Cardiac fibroblast (primary cell): ENCODE data around the gene KCTD3.
A peak's percentile ranks its signal among the peaks of the same experiment; 100 is the strongest.

ENCODE experiments used
- DNase-seq, 2 donors: peaks; one replicate each; pipeline versions ENCODE4 v3.0.0 to v3.0.0-alpha.2; 2010; ENCODE audit warnings: low read depth in 2 of 2
- H3K4me3 ChIP-seq, 2 donors: replicated peaks in 1 of 2; 1 replicate in 1 of 2; 2 replicates in 1 of 2; pipeline ENCODE4 v1.5.1; 2011; ENCODE audit warnings: low read depth in 2 of 2, low read length in 2 of 2, mild to moderate bottlenecking in 2 of 2, moderate library complexity in 1 of 2
- CTCF ChIP-seq: IDR thresholded peaks from one replicate; pipeline ENCODE4 v1.5.1; 2011; ENCODE audit warnings: low read depth, mild to moderate bottlenecking, low read length, inconsistent platforms

KCTD3 gene

GRCh38 chr1:215590779-215591491 is 23.8 kb downstream of the KCTD3 start:
- no peak overlapping the region for H3K4me3 ChIP-seq
- DNase-seq = no peak
- TF ChIP-seq CTCF = no peak

GRCh38 chr1:215594640-215595039 is 27.5 kb downstream of the KCTD3 start:
- H3K4me3 ChIP-seq = no peak overlapping the region
- no peak for TF ChIP-seq CTCF
- DNase-seq = peak in 1 of 2 donors; percentile 22

- H3K4me3 ChIP-seq = no peak overlapping the region
- DNase-seq = no peak
- TF ChIP-seq CTCF = no peak
Measured at GRCh38 chr1:215595231-215595630, 28.1 kb downstream of the KCTD3 start.

- TF ChIP-seq CTCF = no peak
- DNase-seq = no peak
- H3K4me3 ChIP-seq = no peak overlapping the region
Measured at GRCh38 chr1:215597961-215598360, 30.9 kb downstream of the KCTD3 start.

GRCh38 chr1:215599418-215600074 is 32.4 kb downstream of the KCTD3 start:
- H3K4me3 ChIP-seq = no peak overlapping the region
- peak; percentile 63 for DNase-seq
- no peak for TF ChIP-seq CTCF

- no peak overlapping the region for H3K4me3 ChIP-seq
- TF ChIP-seq CTCF = no peak
- no peak for DNase-seq
Measured at GRCh38 chr1:215600258-215600792, 33.2 kb downstream of the KCTD3 start.
